GM12873 (cell line): ENCODE results near the gene SYNGR3.

ENCODE experiments used
- CTCF ChIP-seq: IDR thresholded peaks from 2 replicates; pipeline ENCODE4 v1.5.1; 2012; ENCODE audit warnings: low read depth, mild to moderate bottlenecking, moderate library complexity, low read length, control low read depth; ENCODE audit not compliant: insufficient read depth; ENCODE audit errors: missing control alignments

The SYNGR3 gene

GRCh38 chr16:1998852-1999801 is 9.4 kb downstream of the SYNGR3 start:
- TF ChIP-seq CTCF = no peak

GRCh38 chr16:1999866-2000514 is 10.2 kb downstream of the SYNGR3 start:
- TF ChIP-seq CTCF = no peak

GRCh38 chr16:2001035-2001434 is 11.3 kb downstream of the SYNGR3 start:
- TF ChIP-seq CTCF = no peak

- TF ChIP-seq CTCF = no peak
These were observed 11.9 kb downstream of the SYNGR3 start for GRCh38 chr16:2001456-2002355.

GRCh38 chr16:2002406-2003230 is 12.8 kb downstream of the SYNGR3 start:
- TF ChIP-seq CTCF = no peak

GRCh38 chr16:2003231-2003826 is 13.6 kb downstream of the SYNGR3 start:
- no peak for TF ChIP-seq CTCF
